Ovary (tissue), 9 donors: ENCODE data around the gene DENND1B. TPM values are rescaled to one million over a fixed set of nuclear protein-coding genes. Genes with fewer than 3 reads are reported as not detected.

Experiments
- DNase-seq, 5 donors: peaks; one replicate each; pipeline ENCODE4 v3.0.0-alpha.2; 2019 to 2020
- H3K27ac ChIP-seq, 2 donors: fragments of 200-600 bp; one replicate each; pipeline versions ENCODE4 v1.5.1 to v1.8.0; 2019 to 2022
- H3K27me3 ChIP-seq: fragments of 200-600 bp; one replicate; pipeline ENCODE4 v1.8.0; 2022
- H3K36me3 ChIP-seq: fragments of 200-600 bp; sonication (generic); one replicate; pipeline ENCODE4 v1.5.1; 2019
- H3K4me1 ChIP-seq: one replicate; pipeline ENCODE4 v1.8.1; 2013; ENCODE audit warnings: mild to moderate bottlenecking, moderate library complexity; ENCODE audit not compliant: insufficient read depth
- H3K4me3 ChIP-seq: fragments of 200-600 bp; sonication (generic); one replicate; pipeline ENCODE4 v1.5.1; 2017
- H3K9me3 ChIP-seq, 2 donors: fragments of 200-600 bp in 1 of 2; sonication (generic) in 1 of 2; one replicate each; pipeline versions ENCODE4 v1.5.1 to v1.8.1; 2013 to 2019; ENCODE audit warnings: mild to moderate bottlenecking in 1 of 2, moderate library complexity in 1 of 2
- CTCF ChIP-seq, 3 donors: fragments of 450-650 bp in 2 of 3; fragments of 200-600 bp in 1 of 3; IDR thresholded peaks; one replicate each; pipeline versions ENCODE4 v1.5.1 to v1.8.0; 2016 to 2022; ENCODE audit warnings: antibody characterized with exemption in 3 of 3, mild to moderate bottlenecking in 1 of 3
- EP300 ChIP-seq: sonication (generic); formaldehyde crosslinking; IDR thresholded peaks from one replicate; pipeline ENCODE4 v1.6.1; 2017; ENCODE audit warnings: antibody characterized with exemption
- POLR2A ChIP-seq: fragments of 450-650 bp; IDR thresholded peaks from one replicate; pipeline ENCODE4 v1.6.1; 2017; ENCODE audit warnings: antibody characterized with exemption, mild to moderate bottlenecking, moderate library complexity
- WGBS, 3 donors: extraction: QIAGEN DNeasy Blood & Tissue Kit in 1 of 3; methylation state at CpG; one replicate each; pipeline versions ENCODE4 v1.1.5 to v1.1.7; 2013 to 2017; 5-methylcytosine and 5-hydroxymethylcytosine counted together
- intact Hi-C, 4 donors: fragments of 100-400 bp; cut with DNase I; formaldehyde crosslinking; loops; one replicate each; pipeline versions ENCODE4 v1.11.0 to v1.15.1; 2022 to 2023
- polyA plus RNA-seq, 2 donors: library from polyadenylated mRNA; stranded (reverse); fragments of 200-250 nt in 1 of 2; fragments of 350-450 nt in 1 of 2; fragmentation: Illumina TruSeq in 1 of 2; extraction: RNeasy Lipid Tissue Mini Kit (QIAGEN cat#74804) in 1 of 2; gene quantifications; one replicate each; pipeline ENCODE4 v1.2.3, GENCODE V29; 2013 to 2014
- total RNA-seq, 7 donors: library from RNA; depleted of rRNA in 2 of 7; stranded (reverse); fragments of >200 nt in 2 of 7; fragmentation: NEBNext Ultra II Directional in 3 of 7; extraction: Animal tissue kit (Norgen Biotek cat#: 25700) in 3 of 7; gene quantifications; one replicate each; pipeline versions ENCODE4 v1.1.0 to v1.2.4, GENCODE V29; 2016 to 2023
- donor health status: DM: no; HTN: no; CAD: no; lungs with moderate emphysema.
- donor health status: DM: no; HTN: no; CAD: no.
- donor health status: Bipolar disorder and iron deficiency.
- donor health status: DM: yes; HTN: yes; CAD: no.
- donor health status: DM: no; HTN: no; CAD: no.
- donor health status: DM: yes; HTN: yes; CAD: no.

The DENND1B gene
- total and polyA plus RNA-seq, 9 donors = 2.9 to 20.6 (median 14.1) TPM

- no peaks in the 10 kb centered on the region for H3K27me3 ChIP-seq
- no peak for DNase-seq
- WGBS, 3 donors = 19 to 48% (median 35%) methylated on average over 2 of the region's 2 CpGs
- H3K27ac ChIP-seq = no peak overlapping the region
- H3K4me3 ChIP-seq = no peak overlapping the region
- no peaks in the 10 kb centered on the region for H3K9me3 ChIP-seq
- TF ChIP-seq EP300 (no peak), CTCF (IDR thresholded peaks at IDR 0.05) (no peak), POLR2A (no peak)
- no peaks in the 10 kb centered on the region for H3K4me1 ChIP-seq
- H3K36me3 ChIP-seq = no peaks in the 10 kb centered on the region
- intact Hi-C loops = no loop called here
Measured at GRCh38 chr1:197686231-197686630, 89.0 kb downstream of the DENND1B start.

GRCh38 chr1:197685785-197686184 lies 89.5 kb downstream of the DENND1B start:
- Histone ChIP-seq H3K27ac (no peak overlapping the region), H3K4me3 (no peak overlapping the region), H3K9me3 (no peaks in the 10 kb centered on the region), H3K4me1 (no peaks in the 10 kb centered on the region), H3K36me3 (no peaks in the 10 kb centered on the region), H3K27me3 (no peaks in the 10 kb centered on the region)
- no peak for TF ChIP-seq CTCF (IDR thresholded peaks at IDR 0.05)
- no peak for DNase-seq
- intact Hi-C loops = no loop called here
- 6 to 11% (median 8%) methylated on average over 1 of the region's 1 CpG for WGBS, 3 donors

GRCh38 chr1:197683895-197684553 lies 91.3 kb downstream of the DENND1B start:
- TF ChIP-seq POLR2A (no peak), EP300 (no peak), CTCF (IDR thresholded peaks at IDR 0.05) (no peak)
- Histone ChIP-seq H3K27ac (no peak overlapping the region), H3K4me1 (no peaks in the 10 kb centered on the region), H3K27me3 (no peaks in the 10 kb centered on the region), H3K9me3 (no peaks in the 10 kb centered on the region), H3K4me3 (no peak overlapping the region), H3K36me3 (no peaks in the 10 kb centered on the region)
- WGBS, 3 donors = 83 to 92% (median 89%) methylated on average over 6 of the region's 6 CpGs
- DNase-seq = no peak
- intact Hi-C loops = no loop called here

GRCh38 chr1:197683280-197683679 lies 92.0 kb downstream of the DENND1B start:
- Histone ChIP-seq H3K36me3 (no peaks in the 10 kb centered on the region), H3K4me3 (no peak overlapping the region), H3K27ac (no peak overlapping the region), H3K4me1 (no peaks in the 10 kb centered on the region), H3K9me3 (no peaks in the 10 kb centered on the region), H3K27me3 (no peaks in the 10 kb centered on the region)
- 83 to 89% (median 88%) methylated on average over 3 of the region's 3 CpGs for WGBS, 3 donors
- no peak for DNase-seq
- no peak for TF ChIP-seq EP300
- TF ChIP-seq CTCF (IDR thresholded peaks at IDR 0.05) = no peak
- no peak for TF ChIP-seq POLR2A
- intact Hi-C loops = no loop called here
